ENCODE measurements around the gene BPHL. TPM values are rescaled to one million over a fixed set of nuclear protein-coding genes. Genes with fewer than 3 reads are reported as not detected.
"Not testable (repeated sequence)": the region's sequence is repeated elsewhere in the genome, so short reads cannot be mapped to it uniquely, and the experiment has no call there.

The BPHL gene
- 10 to 100 TPM; 21.4 to 47.0 TPM for total RNA-seq
- polyA plus RNA-seq (ENCODE audit: insufficient read length in 2 of 2) = 10 to 100 TPM; 44.4 to 53.1 TPM
- long read RNA-seq, donor 1, transcript BPHL-203 (7 exons, 1,928 nt) = major isoform, 11 of 1,600 reads
- long read RNA-seq, donor 1, partial matches to known transcripts = 1,552 of 1,600 reads
- long read RNA-seq, donor 1, other reads (novel, unspliced or antisense) = 35 of 1,600 reads
- long read RNA-seq, donor 2, transcript BPHL-203 (7 exons, 1,928 nt) = major isoform, 7 of 470 reads
- long read RNA-seq, donor 2, partial matches to known transcripts = 453 of 470 reads
- long read RNA-seq, donor 2, other reads (novel, unspliced or antisense) = 8 of 470 reads
- long read RNA-seq, donor 3, partial matches to known transcripts = 1,023 of 1,062 reads
- long read RNA-seq, donor 3, other reads (novel, unspliced or antisense) = 33 of 1,062 reads
- long read RNA-seq, donor 4, transcript BPHL-203 (7 exons, 1,928 nt) = major isoform, 12 of 13 reads
- long read RNA-seq, donor 4, partial matches to known transcripts = 0 of 13 reads
- long read RNA-seq, donor 4, other reads (novel, unspliced or antisense) = 0 of 13 reads

- peaks cover 14% of the 10 kb centered on the region for H3K36me3 ChIP-seq (ENCODE audit: control insufficient read depth, insufficient read depth, low read length)
- DNase-seq (ENCODE audit: low read depth in 4 of 6, low spot score in 6 of 6) = peak; percentile 89 to 99 (median 92)
- H3K27me3 ChIP-seq (ENCODE audit: control insufficient read depth, insufficient read depth, low read length) = no peaks in the 10 kb centered on the region
- peaks cover 7% of the 10 kb centered on the region for H3K4me1 ChIP-seq (ENCODE audit: control insufficient read depth, insufficient read depth, low read length)
- WGBS (ENCODE audit: insufficient coverage) = 0% methylated on average over 89 of the region's 89 CpGs
- no peaks in the 10 kb centered on the region for H3K9me3 ChIP-seq (ENCODE audit: control insufficient read depth, insufficient read depth, low read length)
- peak within 1 kb of the TSS; percentile 90 for H3K4me3 ChIP-seq (ENCODE audit: low read depth, low read length)
- H3K27ac ChIP-seq (ENCODE audit: low read depth, low read length) = peak within 1 kb of the TSS; percentile 97
Observed at GRCh38 chr6:3118353-3119039, at the start of gene BPHL. BPHL (plus strand) TSS chr6:3118711; CDS start chr6:3118741, 30 bp downstream.

DNA sequence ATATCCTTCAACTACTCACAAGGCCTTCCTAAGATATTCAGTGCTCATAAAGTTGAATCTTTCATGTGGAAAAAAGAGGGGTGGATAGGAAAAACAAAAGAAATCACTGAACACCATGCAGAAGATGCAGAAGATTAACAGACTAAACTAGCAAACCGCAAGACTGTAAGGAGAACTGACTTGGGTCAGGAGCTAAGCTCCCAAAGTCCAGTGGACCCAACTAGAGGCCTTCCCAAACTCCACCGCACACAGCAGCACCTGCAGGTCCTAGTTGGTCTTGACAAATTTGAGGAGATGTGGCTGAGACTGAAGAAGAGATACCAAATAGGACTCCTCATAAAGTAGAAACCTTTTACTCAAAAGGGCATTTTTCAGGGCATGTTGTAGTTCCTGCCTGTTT is 46.9 kb upstream of the BPHL start:
- WGBS (ENCODE audit: insufficient coverage) = 100% methylated on average over 1 of the region's 2 CpGs
- Histone ChIP-seq H3K27me3 (ENCODE audit: control insufficient read depth, insufficient read depth, low read length) (no peaks in the 10 kb centered on the region), H3K9me3 (ENCODE audit: control insufficient read depth, insufficient read depth, low read length) (no peaks in the 10 kb centered on the region), H3K4me3 (ENCODE audit: low read depth, low read length) (no peak overlapping the region), H3K36me3 (ENCODE audit: control insufficient read depth, insufficient read depth, low read length) (no peaks in the 10 kb centered on the region), H3K4me1 (ENCODE audit: control insufficient read depth, insufficient read depth, low read length) (peaks cover 21% of the 10 kb centered on the region), H3K27ac (ENCODE audit: low read depth, low read length) (no peak overlapping the region)
- no peak for DNase-seq (ENCODE audit: low read depth in 4 of 6, low spot score in 6 of 6)

DNA sequence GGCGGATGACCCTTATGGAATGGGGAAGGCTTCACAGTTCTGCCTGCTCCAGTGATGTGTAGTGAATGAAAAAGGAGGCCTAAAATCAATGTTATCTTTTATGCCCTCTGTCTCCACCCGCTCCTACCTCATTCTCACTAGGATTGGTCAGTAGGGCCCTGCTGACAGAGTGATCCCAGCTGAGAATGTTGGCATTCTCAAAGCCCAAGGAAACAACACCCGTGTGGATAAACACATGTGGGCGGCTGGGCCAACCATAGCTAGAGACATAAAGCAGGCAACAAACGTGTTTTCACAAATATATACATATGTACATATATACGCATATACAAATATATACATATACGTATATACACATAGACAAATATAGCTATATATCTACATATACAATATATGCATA is 45.7 kb upstream of the BPHL start:
- H3K27ac ChIP-seq (ENCODE audit: low read depth, low read length) = no peak overlapping the region
- H3K9me3 ChIP-seq (ENCODE audit: control insufficient read depth, insufficient read depth, low read length) = no peaks in the 10 kb centered on the region
- H3K36me3 ChIP-seq (ENCODE audit: control insufficient read depth, insufficient read depth, low read length) = peaks cover 8% of the 10 kb centered on the region
- 80% methylated on average over 1 of the region's 7 CpGs for WGBS (ENCODE audit: insufficient coverage)
- no peak for DNase-seq (ENCODE audit: low read depth in 4 of 6, low spot score in 6 of 6)
- no peaks in the 10 kb centered on the region for H3K27me3 ChIP-seq (ENCODE audit: control insufficient read depth, insufficient read depth, low read length)
- H3K4me3 ChIP-seq (ENCODE audit: low read depth, low read length) = no peak overlapping the region
- H3K4me1 ChIP-seq (ENCODE audit: control insufficient read depth, insufficient read depth, low read length) = peaks cover 18% of the 10 kb centered on the region

DNA sequence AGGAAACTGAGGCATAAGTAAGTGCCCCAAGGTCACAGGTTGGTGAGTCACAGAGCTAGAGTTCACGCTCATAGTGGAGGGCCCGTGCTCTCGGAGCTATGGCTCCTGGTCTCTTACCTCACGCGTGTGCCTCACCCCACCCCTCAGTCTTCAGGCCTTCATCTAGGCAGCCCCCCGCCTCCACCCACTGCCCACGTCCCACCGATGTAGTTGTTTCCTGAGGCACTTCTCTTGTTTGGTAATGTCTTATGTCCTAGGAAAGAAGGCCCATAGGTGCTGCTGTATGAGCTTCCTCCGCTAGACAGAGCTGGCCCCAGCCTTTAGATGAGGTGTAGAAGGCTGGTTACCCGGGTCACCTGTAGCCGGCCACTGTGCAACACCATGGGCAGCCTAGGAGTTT is 45.1 kb upstream of the BPHL start:
- H3K4me1 ChIP-seq (ENCODE audit: control insufficient read depth, insufficient read depth, low read length) = peaks cover 13% of the 10 kb centered on the region
- H3K27me3 ChIP-seq (ENCODE audit: control insufficient read depth, insufficient read depth, low read length) = no peaks in the 10 kb centered on the region
- H3K4me3 ChIP-seq (ENCODE audit: low read depth, low read length) = no peak overlapping the region
- H3K36me3 ChIP-seq (ENCODE audit: control insufficient read depth, insufficient read depth, low read length) = peaks cover 13% of the 10 kb centered on the region
- no peak overlapping the region for H3K27ac ChIP-seq (ENCODE audit: low read depth, low read length)
- no peak for DNase-seq (ENCODE audit: low read depth in 4 of 6, low spot score in 6 of 6)
- no peaks in the 10 kb centered on the region for H3K9me3 ChIP-seq (ENCODE audit: control insufficient read depth, insufficient read depth, low read length)
- WGBS (ENCODE audit: insufficient coverage) = 97% methylated on average over 5 of the region's 11 CpGs

DNA sequence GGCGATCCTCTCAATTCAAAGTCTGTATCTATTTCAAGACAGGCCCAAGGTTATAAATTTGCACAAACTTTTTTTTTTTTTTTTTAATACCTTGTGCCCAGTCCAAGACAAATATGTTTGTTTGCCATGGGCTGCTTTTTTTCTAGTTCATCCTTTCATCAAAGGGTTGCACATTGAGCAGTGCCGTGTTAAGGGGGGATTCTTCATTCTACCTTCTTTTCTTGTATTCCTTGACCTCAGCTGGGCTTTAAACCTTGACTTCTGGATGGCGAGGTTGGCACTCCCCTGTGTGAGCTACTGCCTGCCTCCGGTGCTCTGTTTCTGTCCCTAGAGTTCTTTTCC is 42.8 kb upstream of the BPHL start:
- H3K27me3 ChIP-seq (ENCODE audit: control insufficient read depth, insufficient read depth, low read length) = no peaks in the 10 kb centered on the region
- DNase-seq (ENCODE audit: low read depth in 4 of 6, low spot score in 6 of 6) = no peak
- H3K9me3 ChIP-seq (ENCODE audit: control insufficient read depth, insufficient read depth, low read length) = no peaks in the 10 kb centered on the region
- no peak overlapping the region for H3K4me3 ChIP-seq (ENCODE audit: low read depth, low read length)
- H3K36me3 ChIP-seq (ENCODE audit: control insufficient read depth, insufficient read depth, low read length) = peaks cover 27% of the 10 kb centered on the region
- no CpG with 5 or more reads among the region's 4 CpGs for WGBS (ENCODE audit: insufficient coverage)
- peaks cover 2% of the 10 kb centered on the region for H3K4me1 ChIP-seq (ENCODE audit: control insufficient read depth, insufficient read depth, low read length)
- no peak overlapping the region for H3K27ac ChIP-seq (ENCODE audit: low read depth, low read length)

DNA sequence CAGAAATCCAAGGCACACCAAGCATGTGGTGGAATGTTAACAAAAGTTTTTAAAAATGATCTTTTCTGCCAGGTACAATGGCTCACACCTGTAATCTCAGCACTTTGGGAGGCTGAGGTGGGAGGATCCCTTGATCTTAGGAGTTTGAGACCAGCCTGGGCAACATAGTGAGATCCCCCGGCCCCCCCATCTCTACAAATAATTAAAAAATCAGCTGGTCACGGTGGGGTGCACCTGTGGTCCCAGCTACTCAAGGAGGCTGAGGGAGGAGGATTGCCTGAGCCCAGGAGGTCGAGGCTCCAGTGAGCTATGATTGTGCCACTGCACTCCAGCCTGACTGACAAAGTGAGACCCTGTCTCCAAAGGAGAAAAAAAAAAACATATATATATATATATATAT is 42.2 kb upstream of the BPHL start:
- DNase-seq (ENCODE audit: low read depth in 4 of 6, low spot score in 6 of 6) = no peak
- no peaks in the 10 kb centered on the region for H3K27me3 ChIP-seq (ENCODE audit: control insufficient read depth, insufficient read depth, low read length)
- H3K36me3 ChIP-seq (ENCODE audit: control insufficient read depth, insufficient read depth, low read length) = peaks cover 29% of the 10 kb centered on the region
- no peaks in the 10 kb centered on the region for H3K9me3 ChIP-seq (ENCODE audit: control insufficient read depth, insufficient read depth, low read length)
- no peak overlapping the region for H3K27ac ChIP-seq (ENCODE audit: low read depth, low read length)
- 100% methylated on average over 1 of the region's 3 CpGs for WGBS (ENCODE audit: insufficient coverage)
- no peak overlapping the region for H3K4me3 ChIP-seq (ENCODE audit: low read depth, low read length)
- peaks cover 2% of the 10 kb centered on the region for H3K4me1 ChIP-seq (ENCODE audit: control insufficient read depth, insufficient read depth, low read length)

DNA sequence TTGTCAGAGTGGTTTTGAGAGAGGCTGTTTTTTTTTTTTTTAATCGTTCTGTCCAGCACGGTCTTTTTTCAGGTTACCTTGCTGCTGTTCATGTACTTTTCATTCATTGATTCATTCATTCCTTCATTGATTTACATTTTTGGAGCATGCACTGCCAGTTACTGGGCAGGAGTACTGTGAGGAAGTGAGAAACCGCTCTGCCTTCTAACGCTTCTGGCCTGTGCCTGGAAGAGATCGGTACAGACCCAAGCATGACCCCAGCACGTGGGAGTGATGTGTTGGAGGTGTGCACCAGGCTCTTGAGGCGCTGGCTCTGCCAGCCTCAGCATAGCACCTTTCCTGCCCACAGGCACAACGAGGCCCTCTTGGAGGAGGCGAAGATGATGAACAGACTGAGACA is 41.1 kb upstream of the BPHL start:
- no peaks in the 10 kb centered on the region for H3K27me3 ChIP-seq (ENCODE audit: control insufficient read depth, insufficient read depth, low read length)
- H3K9me3 ChIP-seq (ENCODE audit: control insufficient read depth, insufficient read depth, low read length) = no peaks in the 10 kb centered on the region
- H3K4me1 ChIP-seq (ENCODE audit: control insufficient read depth, insufficient read depth, low read length) = peaks cover 2% of the 10 kb centered on the region
- no peak for DNase-seq (ENCODE audit: low read depth in 4 of 6, low spot score in 6 of 6)
- peaks cover 36% of the 10 kb centered on the region for H3K36me3 ChIP-seq (ENCODE audit: control insufficient read depth, insufficient read depth, low read length)
- 93% methylated on average over 5 of the region's 9 CpGs for WGBS (ENCODE audit: insufficient coverage)
- no peak overlapping the region for H3K4me3 ChIP-seq (ENCODE audit: low read depth, low read length)
- no peak overlapping the region for H3K27ac ChIP-seq (ENCODE audit: low read depth, low read length)

GRCh38 chr6:3078952-3079351 is 39.6 kb upstream of the BPHL start:
- not testable (repeated sequence) for H3K27me3 ChIP-seq (ENCODE audit: control insufficient read depth, insufficient read depth, low read length); H3K4me3 ChIP-seq (ENCODE audit: low read depth, low read length); H3K27ac ChIP-seq (ENCODE audit: low read depth, low read length); H3K4me1 ChIP-seq (ENCODE audit: control insufficient read depth, insufficient read depth, low read length); DNase-seq (ENCODE audit: low read depth in 4 of 6, low spot score in 6 of 6); H3K9me3 ChIP-seq (ENCODE audit: control insufficient read depth, insufficient read depth, low read length)
- H3K36me3 ChIP-seq (ENCODE audit: control insufficient read depth, insufficient read depth, low read length) = peaks cover 45% of the 10 kb centered on the region
- 93% methylated on average over 4 of the region's 8 CpGs for WGBS (ENCODE audit: insufficient coverage)

DNA sequence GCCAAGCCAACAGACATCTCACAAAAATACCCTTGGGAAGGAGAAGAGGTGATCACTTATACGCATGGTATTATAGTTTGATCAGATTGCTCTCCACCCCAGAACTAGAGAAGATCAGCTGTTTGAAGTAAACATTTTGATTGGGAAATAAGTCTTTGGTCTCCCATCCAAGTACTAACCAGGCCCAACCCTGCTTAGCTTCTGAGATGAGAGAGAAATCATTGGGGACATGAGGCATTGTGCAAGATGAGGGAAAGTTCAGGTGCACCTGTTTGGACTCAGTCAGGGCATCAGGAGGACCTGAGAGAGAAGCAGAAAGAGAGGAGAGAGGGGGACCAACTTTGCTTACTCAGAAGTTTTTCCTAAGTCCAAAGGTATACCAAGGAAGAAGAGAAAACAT is 38.8 kb upstream of the BPHL start:
- Histone ChIP-seq H3K4me3 (ENCODE audit: low read depth, low read length) (no peak overlapping the region), H3K27me3 (ENCODE audit: control insufficient read depth, insufficient read depth, low read length) (no peaks in the 10 kb centered on the region), H3K36me3 (ENCODE audit: control insufficient read depth, insufficient read depth, low read length) (peaks cover 51% of the 10 kb centered on the region), H3K9me3 (ENCODE audit: control insufficient read depth, insufficient read depth, low read length) (no peaks in the 10 kb centered on the region), H3K27ac (ENCODE audit: low read depth, low read length) (no peak overlapping the region), H3K4me1 (ENCODE audit: control insufficient read depth, insufficient read depth, low read length) (peaks cover 2% of the 10 kb centered on the region)
- no peak for DNase-seq (ENCODE audit: low read depth in 4 of 6, low spot score in 6 of 6)
- WGBS (ENCODE audit: insufficient coverage) = no CpG with 5 or more reads among the region's 1 CpG

Measured in spinal cord (tissue), 10 donors.